HEK293 (cell line): ENCODE measurements around the gene MCEE.
A peak's percentile ranks its signal among the peaks of the same experiment; 100 is the strongest.
"Not testable (repeated sequence)": the region's sequence is repeated elsewhere in the genome, so short reads cannot be mapped to it uniquely, and the experiment has no call there.

Experiments
- CTCF ChIA-PET: fragments of 350-600 bp; formaldehyde crosslinking; extraction: SDS; loops from one replicate; lab custom pipeline; 2021; ENCODE audit warnings: antibody characterized with exemption; lab: Yijun Ruan, JAX
- POLR2A ChIA-PET: fragments of 300-600 bp; formaldehyde crosslinking; extraction: SDS; loops from one replicate; lab custom pipeline; 2020; ENCODE audit warnings: antibody characterized with exemption, inconsistent platforms; lab: Yijun Ruan, JAX
- H3K27ac ChIP-seq: fragments of 200-500 bp; sonication (Bioruptor generic); 2 replicates; pipeline ENCODE4 v1.5.1; 2014; ENCODE audit warnings: low read depth, low read length, control low read depth, inconsistent platforms; ENCODE audit errors: extremely low read depth
- H3K36me3 ChIP-seq, 2 experiments: fragments of 200-500 bp in 1 of 2; sonication (Bioruptor generic) in 1 of 2; 1 replicate in 1 of 2; 2 replicates in 1 of 2; pipeline ENCODE4 v1.5.1; 2014 to 2017; ENCODE audit warnings: inconsistent platforms in 2 of 2, low read length in 2 of 2; ENCODE audit not compliant: control insufficient read depth in 2 of 2, insufficient read depth in 1 of 2
- H3K4me1 ChIP-seq: fragments of 200-500 bp; sonication (Bioruptor generic); 2 replicates; pipeline ENCODE4 v1.5.1; 2014; ENCODE audit warnings: mild to moderate bottlenecking, low read length, inconsistent platforms; ENCODE audit not compliant: control insufficient read depth, insufficient read depth
- H3K4me3 ChIP-seq: 2 replicates; pipeline ENCODE4 v1.5.1; 2011; ENCODE audit warnings: low read depth, mild to moderate bottlenecking, control low read depth, low read length, moderate library complexity
- H3K9me3 ChIP-seq: fragments of 200-500 bp; sonication (Bioruptor generic); 2 replicates; pipeline ENCODE4 v1.5.1; 2014; ENCODE audit warnings: low read depth, low read length, inconsistent platforms; ENCODE audit not compliant: control insufficient read depth, insufficient read depth
- AEBP2 ChIP-seq: fragments of 450-650 bp; formaldehyde crosslinking; IDR thresholded peaks from 2 replicates; pipeline ENCODE4 v1.5.1; 2016; ENCODE audit warnings: missing biosample characterization, missing genetic modification characterization, borderline replicate concordance
- CTCF ChIP-seq: fragments of 450-650 bp; formaldehyde crosslinking; IDR thresholded peaks from 2 replicates; pipeline ENCODE4 v1.5.1; 2016; ENCODE audit warnings: missing biosample characterization, missing genetic modification characterization
- REPIN1 ChIP-seq: fragments of 450-650 bp; formaldehyde crosslinking; IDR thresholded peaks from 2 replicates; pipeline ENCODE4 v1.5.1; 2017; ENCODE audit warnings: missing biosample characterization, missing genetic modification characterization, low read depth
- ZFP37 ChIP-seq: fragments of 450-650 bp; formaldehyde crosslinking; IDR thresholded peaks from 2 replicates; pipeline ENCODE4 v1.5.1; 2016; ENCODE audit warnings: missing biosample characterization, missing genetic modification characterization
- ZNF184 ChIP-seq: fragments of 450-650 bp; IDR thresholded peaks from 2 replicates; pipeline ENCODE4 v1.5.1; 2018; ENCODE audit warnings: missing biosample characterization, mild to moderate bottlenecking, missing genetic modification characterization
- ZNF214 ChIP-seq: fragments of 450-650 bp; formaldehyde crosslinking; IDR thresholded peaks from 2 replicates; pipeline ENCODE4 v1.5.1; 2017; ENCODE audit warnings: missing biosample characterization, mild to moderate bottlenecking, missing genetic modification characterization, borderline replicate concordance
- ZNF311 ChIP-seq: fragments of 450-650 bp; formaldehyde crosslinking; IDR thresholded peaks from 2 replicates; pipeline ENCODE4 v1.5.1; 2017; ENCODE audit warnings: missing biosample characterization, missing genetic modification characterization, borderline replicate concordance
- ZNF335 ChIP-seq: fragments of 450-650 bp; formaldehyde crosslinking; conservative IDR thresholded peaks from 2 replicates; pipeline ENCODE4 v1.5.1; 2016; ENCODE audit warnings: missing biosample characterization, missing genetic modification characterization
- ZNF530 ChIP-seq: fragments of 450-650 bp; formaldehyde crosslinking; IDR thresholded peaks from 2 replicates; pipeline ENCODE4 v1.5.1; 2016; ENCODE audit warnings: low read depth, missing biosample characterization, missing genetic modification characterization
- ZNF548 ChIP-seq: fragments of 450-650 bp; formaldehyde crosslinking; IDR thresholded peaks from 2 replicates; pipeline ENCODE4 v1.5.1; 2016; ENCODE audit warnings: missing biosample characterization, missing genetic modification characterization
- ZNF549 ChIP-seq: fragments of 450-650 bp; IDR thresholded peaks from 2 replicates; pipeline ENCODE4 v1.5.1; 2018; ENCODE audit warnings: missing biosample characterization, missing genetic modification characterization, mild to moderate bottlenecking, inconsistent platforms, moderate library complexity
- ZNF560 ChIP-seq: fragments of 450-650 bp; formaldehyde crosslinking; IDR thresholded peaks from 2 replicates; pipeline ENCODE4 v1.5.1; 2017; ENCODE audit warnings: missing biosample characterization, missing genetic modification characterization, borderline replicate concordance
- ZNF629 ChIP-seq: fragments of 450-650 bp; formaldehyde crosslinking; IDR thresholded peaks from 2 replicates; pipeline ENCODE4 v1.5.1; 2017; ENCODE audit warnings: missing biosample characterization, missing genetic modification characterization
- ZNF639 ChIP-seq: fragments of 450-650 bp; formaldehyde crosslinking; IDR thresholded peaks from 2 replicates; pipeline ENCODE4 v1.5.1; 2016; ENCODE audit warnings: missing biosample characterization, missing genetic modification characterization
- ZNF654 ChIP-seq: fragments of 450-650 bp; formaldehyde crosslinking; IDR thresholded peaks from 2 replicates; pipeline ENCODE4 v1.5.1; 2016; ENCODE audit warnings: low read depth, missing biosample characterization, missing genetic modification characterization
- ZNF701 ChIP-seq: fragments of 450-650 bp; formaldehyde crosslinking; IDR thresholded peaks from 2 replicates; pipeline ENCODE4 v1.5.1; 2016; ENCODE audit warnings: missing biosample characterization, missing genetic modification characterization

The MCEE gene

GRCh38 chr2:71102981-71103681 lies 26.9 kb downstream of the MCEE start (continued):
- TF ChIP-seq AEBP2 (tag by site-specific recombination) (no peak), REPIN1 (tag by site-specific recombination) (no peak), ZFP37 (tag by site-specific recombination) (no peak), ZNF639 (tag by site-specific recombination) (no peak), ZNF701 (tag by site-specific recombination) (no peak), ZNF530 (tag by site-specific recombination) (no peak), ZNF629 (tag by site-specific recombination) (no peak), ZNF184 (tag by site-specific recombination) (no peak), ZNF311 (no peak), ZNF214 (tag by site-specific recombination) (no peak)
- TF ChIP-seq, all 188 proteins: peak for 0

- Histone ChIP-seq H3K36me3 (no peaks in the 10 kb centered on the region), H3K9me3 (no peaks in the 10 kb centered on the region), H3K4me3 (no peak overlapping the region), H3K27ac (no peak overlapping the region), H3K4me1 (no peaks in the 10 kb centered on the region)
- CTCF ChIA-PET: interaction anchor here (0.9 to 2.3 kb wide), 8 partner anchors 10 to 409 kb away, joined by 3 to 29 read pairs (median 6); no protein-coding TSS in a partner anchor
- TF ChIP-seq ZNF548 (tag by site-specific recombination): no peak
- TF ChIP-seq ZNF549: peak; percentile 59
- TF ChIP-seq, all 188 proteins: peak for 1
- POLR2A ChIA-PET: interaction anchor here (2.3 kb wide), 1 partner anchor 28 kb away, joined by 7 read pairs; the partner anchor contains the start of gene MCEE
Measured at GRCh38 chr2:71101656-71102055, 28.4 kb downstream of the MCEE start.

- no peak overlapping the region for H3K4me3 ChIP-seq
- no peaks in the 10 kb centered on the region for H3K36me3 ChIP-seq
- H3K9me3 ChIP-seq: no peaks in the 10 kb centered on the region
- H3K27ac ChIP-seq: no peak overlapping the region
- H3K4me1 ChIP-seq: no peaks in the 10 kb centered on the region
- ChIA-PET CTCF (interaction anchor here (0.6 to 2.5 kb wide), 28 partner anchors 9 to 410 kb away, joined by 3 to 29 read pairs (median 4); partner anchors contain the start of genes MCEE, MPHOSPH10 and NAGK), POLR2A (interaction anchor here (1.0 to 2.3 kb wide), 3 partner anchors 29 to 32 kb away, joined by 3 to 11 read pairs (median 7); partner anchors contain the start of genes MCEE and NAGK)
- TF ChIP-seq ZNF654 (tag by site-specific recombination) (peak; percentile 33), ZNF335 (tag by site-specific recombination) (0 out of 2 replicates have a peak, but pooled peaks have one; percentile 36), CTCF (tag by site-specific recombination) (0 out of 2 replicates have a peak, but pooled peaks have one; percentile 18), ZNF560 (tag by site-specific recombination) (no peak)
Measured at GRCh38 chr2:71100195-71100964, 29.6 kb downstream of the MCEE start.

- H3K4me3 ChIP-seq, H3K36me3 ChIP-seq, H3K27ac ChIP-seq, H3K9me3 ChIP-seq, H3K4me1 ChIP-seq, POLR2A ChIA-PET: not testable (repeated sequence)
- CTCF ChIA-PET: interaction anchor here (0.6 to 2.2 kb wide), 3 partner anchors 8 to 22 kb away, joined by 3 to 12 read pairs (median 3); no protein-coding TSS in a partner anchor
Measured at GRCh38 chr2:71092491-71093260, 37.4 kb downstream of the MCEE start.

- H3K4me1 ChIP-seq, POLR2A ChIA-PET, H3K27ac ChIP-seq, H3K36me3 ChIP-seq, H3K4me3 ChIP-seq, H3K9me3 ChIP-seq: not testable (repeated sequence)
- CTCF ChIA-PET: interaction anchor here (0.6 to 2.2 kb wide), 2 partner anchors 9 to 14 kb away, joined by 3 to 12 read pairs; no protein-coding TSS in a partner anchor
Measured at GRCh38 chr2:71091808-71092207, 38.2 kb downstream of the MCEE start.
